ENCODE data around the gene TSC22D1.

DNA sequence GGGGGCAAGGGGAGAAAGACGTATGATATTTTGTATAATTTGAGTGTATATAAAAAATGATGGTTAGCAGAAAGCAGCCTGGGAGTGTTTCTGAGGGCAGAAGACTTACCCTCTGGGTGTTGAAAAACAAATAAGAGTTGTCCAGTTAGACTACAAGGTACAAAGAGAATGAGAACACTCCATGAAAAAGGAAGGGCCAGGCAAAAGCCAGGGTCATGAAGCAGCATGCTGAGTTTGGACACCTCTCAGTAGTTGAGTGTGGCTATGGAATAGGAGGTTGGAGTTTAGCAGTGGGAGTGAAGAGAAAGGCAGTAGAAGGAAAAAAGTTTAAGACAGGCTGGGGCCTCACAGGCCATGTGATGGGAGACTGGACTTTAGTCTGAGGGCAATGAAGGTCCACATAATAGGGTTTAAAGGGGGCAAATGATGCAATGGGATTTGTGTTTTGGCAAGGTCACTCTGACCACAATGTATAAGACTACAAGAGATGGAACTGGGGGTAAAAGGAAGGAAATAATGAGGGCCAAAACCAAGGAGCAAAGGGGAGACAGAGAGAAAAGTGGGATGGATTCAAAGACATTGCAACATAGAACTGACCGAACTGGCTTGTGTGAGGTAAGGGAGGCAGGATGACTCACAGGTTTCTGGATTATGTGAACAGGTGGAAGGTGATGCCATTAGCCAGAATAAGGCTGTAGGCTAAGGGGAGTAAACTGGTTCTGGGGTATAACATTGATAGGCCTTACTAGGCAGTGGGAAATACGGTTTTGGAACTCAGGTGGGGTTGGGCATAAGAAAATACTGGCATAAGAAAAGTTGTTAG, 125.9 kb downstream of the TSC22D1 start:
- TF ChIP-seq, protein P1, sequence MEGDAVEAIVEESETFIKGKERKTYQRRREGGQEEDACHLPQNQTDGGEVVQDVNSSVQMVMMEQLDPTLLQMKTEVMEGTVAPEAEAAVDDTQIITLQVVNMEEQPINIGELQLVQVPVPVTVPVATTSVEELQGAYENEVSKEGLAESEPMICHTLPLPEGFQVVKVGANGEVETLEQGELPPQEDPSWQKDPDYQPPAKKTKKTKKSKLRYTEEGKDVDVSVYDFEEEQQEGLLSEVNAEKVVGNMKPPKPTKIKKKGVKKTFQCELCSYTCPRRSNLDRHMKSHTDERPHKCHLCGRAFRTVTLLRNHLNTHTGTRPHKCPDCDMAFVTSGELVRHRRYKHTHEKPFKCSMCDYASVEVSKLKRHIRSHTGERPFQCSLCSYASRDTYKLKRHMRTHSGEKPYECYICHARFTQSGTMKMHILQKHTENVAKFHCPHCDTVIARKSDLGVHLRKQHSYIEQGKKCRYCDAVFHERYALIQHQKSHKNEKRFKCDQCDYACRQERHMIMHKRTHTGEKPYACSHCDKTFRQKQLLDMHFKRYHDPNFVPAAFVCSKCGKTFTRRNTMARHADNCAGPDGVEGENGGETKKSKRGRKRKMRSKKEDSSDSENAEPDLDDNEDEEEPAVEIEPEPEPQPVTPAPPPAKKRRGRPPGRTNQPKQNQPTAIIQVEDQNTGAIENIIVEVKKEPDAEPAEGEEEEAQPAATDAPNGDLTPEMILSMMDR (IDR thresholded peaks at IDR 0.05): no peak
- no peak for TF ChIP-seq POLR2A (IDR thresholded peaks at IDR 0.05)
